GM23338 (cell line): ENCODE data around the gene CLTA. TPM values are rescaled to one million over a fixed set of nuclear protein-coding genes. Genes with fewer than 3 reads are reported as not detected.

Source experiments
- ATAC-seq: fragments of 200-7000 bp; cut with Tn5 transposase; 3 replicates; pipeline ENCODE4 v1.9.1; 2020
- DNase-seq: peaks from one replicate; pipeline ENCODE4 v3.0.0-alpha.2; 2015; ENCODE audit warnings: low spot score
- H2AFZ ChIP-seq: fragments of 200-600 bp; sonication (generic); 2 replicates; pipeline ENCODE4 v1.8.0; 2016; ENCODE audit warnings: antibody characterized with exemption, mild to moderate bottlenecking, moderate library complexity
- H3F3A ChIP-seq: fragments of 200-600 bp; sonication (generic); replicated peaks from 2 replicates; pipeline ENCODE4 v1.8.0; 2017; ENCODE audit warnings: antibody characterized with exemption, mixed run types, low read depth
- H3K27ac ChIP-seq: fragments of 200-600 bp; sonication (generic); 2 replicates; pipeline ENCODE4 v1.6.1; 2016; ENCODE audit warnings: low read depth
- H3K27me3 ChIP-seq: fragments of 200-600 bp; sonication (generic); 2 replicates; pipeline ENCODE4 v1.8.0; 2016; ENCODE audit warnings: mild to moderate bottlenecking, mixed run types, moderate library complexity; ENCODE audit not compliant: insufficient read depth
- H3K36me3 ChIP-seq: fragments of 200-600 bp; sonication (generic); 2 replicates; pipeline ENCODE4 v1.8.0; 2016; ENCODE audit warnings: mild to moderate bottlenecking; ENCODE audit not compliant: insufficient read depth
- H3K4me1 ChIP-seq: fragments of 200-600 bp; sonication (generic); 2 replicates; pipeline ENCODE4 v1.8.0; 2016; ENCODE audit warnings: mild to moderate bottlenecking, moderate library complexity; ENCODE audit not compliant: insufficient read depth
- H3K4me2 ChIP-seq: fragments of 200-600 bp; sonication (generic); 2 replicates; pipeline ENCODE4 v1.7.1; 2017; ENCODE audit warnings: mixed run types
- H3K4me3 ChIP-seq: fragments of 200-600 bp; sonication (generic); 2 replicates; pipeline ENCODE4 v1.6.1; 2016; ENCODE audit warnings: mixed run types
- H3K79me2 ChIP-seq: fragments of 200-600 bp; sonication (generic); replicated peaks from 2 replicates; pipeline ENCODE4 v1.8.0; 2017; ENCODE audit warnings: mild to moderate bottlenecking; ENCODE audit not compliant: insufficient read depth
- H3K9me2 ChIP-seq: fragments of 200-600 bp; sonication (generic); 2 replicates; pipeline ENCODE4 v1.8.0; 2017; ENCODE audit not compliant: insufficient read depth
- H4K20me1 ChIP-seq: fragments of 200-600 bp; sonication (generic); replicated peaks from 2 replicates; pipeline ENCODE4 v1.8.0; 2017; ENCODE audit warnings: mild to moderate bottlenecking; ENCODE audit not compliant: insufficient read depth
- H3K27ac Mint-ChIP-seq: 2 replicates; pipeline ENCODE4 v1.8.0; 2020; ENCODE audit warnings: inconsistent platforms, mild to moderate bottlenecking, moderate library complexity, mixed read lengths
- H3K27me3 Mint-ChIP-seq: 3 replicates; pipeline ENCODE4 v1.8.0; 2022; ENCODE audit warnings: low read depth, mild to moderate bottlenecking, moderate library complexity, mixed read lengths, inconsistent platforms; ENCODE audit not compliant: insufficient read depth, poor library complexity
- H3K36me3 Mint-ChIP-seq: 3 replicates; pipeline ENCODE4 v1.8.0; 2021; ENCODE audit warnings: low read depth, mild to moderate bottlenecking, inconsistent platforms, moderate library complexity, mixed read lengths
- H3K4me1 Mint-ChIP-seq: 3 replicates; pipeline ENCODE4 v1.8.0; 2020; ENCODE audit warnings: mild to moderate bottlenecking, inconsistent platforms, mixed read lengths
- H3K4me3 Mint-ChIP-seq: 3 replicates; pipeline ENCODE4 v1.8.0; 2021; ENCODE audit warnings: moderate library complexity, mild to moderate bottlenecking, inconsistent platforms, mixed read lengths
- H3K9me3 Mint-ChIP-seq: 3 replicates; pipeline ENCODE4 v1.8.0; 2020; ENCODE audit warnings: moderate library complexity, mild to moderate bottlenecking, inconsistent platforms, mixed read lengths
- CREB1 ChIP-seq: fragments of 250-450 bp; sonication (Bioruptor Pico); IDR thresholded peaks from 2 replicates; pipeline ENCODE4 v1.5.0; 2020; ENCODE audit warnings: low read depth, mild to moderate bottlenecking, moderate library complexity
- EZH2 ChIP-seq: fragments of 200-600 bp; sonication (generic); IDR thresholded peaks from one replicate; pipeline ENCODE4 v1.8.0; 2017; ENCODE audit warnings: antibody characterized with exemption, mild to moderate bottlenecking, low read depth; ENCODE audit not compliant: unreplicated experiment
- EZH2phosphoT487 ChIP-seq: fragments of 200-600 bp; sonication (generic); IDR thresholded peaks from one replicate; pipeline ENCODE4 v1.8.1; 2018; ENCODE audit warnings: antibody characterized with exemption; ENCODE audit not compliant: unreplicated experiment
- JUNB ChIP-seq: IDR thresholded peaks from one replicate; pipeline ENCODE4 v1.6.1; 2016; ENCODE audit warnings: antibody characterized with exemption; ENCODE audit not compliant: unreplicated experiment
- NANOG ChIP-seq: IDR thresholded peaks from 2 replicates; pipeline ENCODE4 v1.6.1; 2016; ENCODE audit warnings: antibody characterized with exemption, borderline replicate concordance
- POLR2AphosphoS5 ChIP-seq: IDR thresholded peaks from 2 replicates; pipeline ENCODE4 v1.6.1; 2016; ENCODE audit warnings: antibody characterized with exemption, low read depth
- STAT1 ChIP-seq: IDR thresholded peaks from one replicate; pipeline ENCODE4 v1.6.1; 2016; ENCODE audit warnings: antibody characterized with exemption; ENCODE audit not compliant: unreplicated experiment
- ZNF114 ChIP-seq: fragments of 250-450 bp; sonication (Bioruptor Pico); IDR thresholded peaks from 2 replicates; pipeline ENCODE4 v1.5.0; 2020; ENCODE audit warnings: mild to moderate bottlenecking, moderate library complexity
- ZNF331 ChIP-seq: fragments of 250-450 bp; sonication (Bioruptor Pico); IDR thresholded peaks from 2 replicates; pipeline ENCODE4 v1.5.0; 2020; ENCODE audit warnings: low read depth, mild to moderate bottlenecking, moderate library complexity
- polyA plus RNA-seq: library from polyadenylated mRNA; unstranded; fragments of >200 nt; fragmentation: Nextera tagmentation; extraction: Ambion mirVana; gene quantifications from 2 replicates; pipeline ENCODE4 v1.2.1, GENCODE V29; 2016
- total RNA-seq: library from RNA; depleted of rRNA; stranded (reverse); fragments of >200 nt; shearing (Covaris generic); gene quantifications from 2 replicates; pipeline ENCODE4 v1.2.3, GENCODE V29; 2014
- TF ChIP-seq, protein P1 (sequence below): IDR thresholded peaks from one replicate; pipeline ENCODE4 v1.6.1; 2018; ENCODE audit warnings: antibody characterized with exemption; ENCODE audit not compliant: unreplicated experiment
- TF ChIP-seq, protein P2 (sequence below): fragments of 250-450 bp; sonication (Bioruptor Pico); IDR thresholded peaks from 2 replicates; pipeline ENCODE4 v1.5.0; 2020; ENCODE audit warnings: mild to moderate bottlenecking, moderate library complexity
- TF ChIP-seq, protein P3 (sequence below): IDR thresholded peaks from 2 replicates; pipeline ENCODE4 v1.6.1; 2016; ENCODE audit warnings: antibody characterized with exemption
- TF ChIP-seq, protein P4 (sequence below), 2 experiments: fragments of 200-600 bp in 1 of 2; sonication (generic) in 1 of 2; conservative IDR thresholded peaks; 2 replicates each; pipeline versions ENCODE4 v1.5.1 to v1.6.1; 2016 to 2017; ENCODE audit warnings: antibody characterized with exemption in 2 of 2, low read depth in 2 of 2, mild to moderate bottlenecking in 2 of 2, moderate library complexity in 1 of 2

CLTA gene
- total and polyA plus RNA-seq, 2 experiments from 2014 or later: 223 to 259 TPM

DNA sequence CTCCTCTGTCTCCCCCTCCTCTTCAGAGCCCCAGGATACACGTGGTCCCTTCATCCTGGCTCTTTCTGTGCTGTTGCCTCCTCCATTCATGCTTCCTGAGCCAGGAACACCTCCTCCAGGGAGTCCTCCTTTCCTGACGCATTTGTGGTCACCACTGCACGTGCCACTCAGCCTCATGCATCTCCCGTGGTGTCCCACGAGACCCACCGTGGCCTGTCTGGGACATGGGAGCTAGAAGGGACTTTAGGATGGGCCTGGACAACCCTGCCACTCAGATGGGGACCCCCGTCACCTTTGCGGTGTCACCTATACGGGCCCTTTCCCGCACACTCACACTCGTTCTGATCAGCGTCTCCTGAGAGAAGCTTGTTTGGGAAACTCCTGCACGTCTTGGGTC, 47.5 kb upstream of the CLTA start:
- Mint-ChIP-seq H3K9me3 (peaks cover 18% of the 10 kb centered on the region), H3K27me3 (peaks cover 14% of the 10 kb centered on the region), H3K27ac (no peak overlapping the region), H3K36me3 (peaks cover 14% of the 10 kb centered on the region), H3K4me1 (peaks cover 6% of the 10 kb centered on the region), H3K4me3 (no peak overlapping the region)
- no peak for DNase-seq
- Histone ChIP-seq H3K4me3 (no peak overlapping the region), H2AFZ (no peak overlapping the region), H3K27me3 (peaks cover 21% of the 10 kb centered on the region), H3K4me2 (no peak overlapping the region), H3F3A (no peaks in the 10 kb centered on the region), H3K4me1 (no peaks in the 10 kb centered on the region), H3K36me3 (no peaks in the 10 kb centered on the region), H3K79me2 (no peaks in the 10 kb centered on the region), H3K9me2 (0 out of 2 replicates have a peak, but pooled peaks cover 3% of the 10 kb centered on the region), H3K27ac (no peak overlapping the region), H4K20me1 (no peaks in the 10 kb centered on the region)
- no peak for TF ChIP-seq ZNF114 (CRISPR knock-in tag)
- no peak for TF ChIP-seq CREB1
- TF ChIP-seq JUNB: no peak
- TF ChIP-seq STAT1: no peak
- TF ChIP-seq, protein P1, sequence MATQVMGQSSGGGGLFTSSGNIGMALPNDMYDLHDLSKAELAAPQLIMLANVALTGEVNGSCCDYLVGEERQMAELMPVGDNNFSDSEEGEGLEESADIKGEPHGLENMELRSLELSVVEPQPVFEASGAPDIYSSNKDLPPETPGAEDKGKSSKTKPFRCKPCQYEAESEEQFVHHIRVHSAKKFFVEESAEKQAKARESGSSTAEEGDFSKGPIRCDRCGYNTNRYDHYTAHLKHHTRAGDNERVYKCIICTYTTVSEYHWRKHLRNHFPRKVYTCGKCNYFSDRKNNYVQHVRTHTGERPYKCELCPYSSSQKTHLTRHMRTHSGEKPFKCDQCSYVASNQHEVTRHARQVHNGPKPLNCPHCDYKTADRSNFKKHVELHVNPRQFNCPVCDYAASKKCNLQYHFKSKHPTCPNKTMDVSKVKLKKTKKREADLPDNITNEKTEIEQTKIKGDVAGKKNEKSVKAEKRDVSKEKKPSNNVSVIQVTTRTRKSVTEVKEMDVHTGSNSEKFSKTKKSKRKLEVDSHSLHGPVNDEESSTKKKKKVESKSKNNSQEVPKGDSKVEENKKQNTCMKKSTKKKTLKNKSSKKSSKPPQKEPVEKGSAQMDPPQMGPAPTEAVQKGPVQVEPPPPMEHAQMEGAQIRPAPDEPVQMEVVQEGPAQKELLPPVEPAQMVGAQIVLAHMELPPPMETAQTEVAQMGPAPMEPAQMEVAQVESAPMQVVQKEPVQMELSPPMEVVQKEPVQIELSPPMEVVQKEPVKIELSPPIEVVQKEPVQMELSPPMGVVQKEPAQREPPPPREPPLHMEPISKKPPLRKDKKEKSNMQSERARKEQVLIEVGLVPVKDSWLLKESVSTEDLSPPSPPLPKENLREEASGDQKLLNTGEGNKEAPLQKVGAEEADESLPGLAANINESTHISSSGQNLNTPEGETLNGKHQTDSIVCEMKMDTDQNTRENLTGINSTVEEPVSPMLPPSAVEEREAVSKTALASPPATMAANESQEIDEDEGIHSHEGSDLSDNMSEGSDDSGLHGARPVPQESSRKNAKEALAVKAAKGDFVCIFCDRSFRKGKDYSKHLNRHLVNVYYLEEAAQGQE: no peak
- TF ChIP-seq NANOG: no peak
- TF ChIP-seq EZH2: no peak
- no peak for TF ChIP-seq EZH2phosphoT487
- TF ChIP-seq, protein P2, sequence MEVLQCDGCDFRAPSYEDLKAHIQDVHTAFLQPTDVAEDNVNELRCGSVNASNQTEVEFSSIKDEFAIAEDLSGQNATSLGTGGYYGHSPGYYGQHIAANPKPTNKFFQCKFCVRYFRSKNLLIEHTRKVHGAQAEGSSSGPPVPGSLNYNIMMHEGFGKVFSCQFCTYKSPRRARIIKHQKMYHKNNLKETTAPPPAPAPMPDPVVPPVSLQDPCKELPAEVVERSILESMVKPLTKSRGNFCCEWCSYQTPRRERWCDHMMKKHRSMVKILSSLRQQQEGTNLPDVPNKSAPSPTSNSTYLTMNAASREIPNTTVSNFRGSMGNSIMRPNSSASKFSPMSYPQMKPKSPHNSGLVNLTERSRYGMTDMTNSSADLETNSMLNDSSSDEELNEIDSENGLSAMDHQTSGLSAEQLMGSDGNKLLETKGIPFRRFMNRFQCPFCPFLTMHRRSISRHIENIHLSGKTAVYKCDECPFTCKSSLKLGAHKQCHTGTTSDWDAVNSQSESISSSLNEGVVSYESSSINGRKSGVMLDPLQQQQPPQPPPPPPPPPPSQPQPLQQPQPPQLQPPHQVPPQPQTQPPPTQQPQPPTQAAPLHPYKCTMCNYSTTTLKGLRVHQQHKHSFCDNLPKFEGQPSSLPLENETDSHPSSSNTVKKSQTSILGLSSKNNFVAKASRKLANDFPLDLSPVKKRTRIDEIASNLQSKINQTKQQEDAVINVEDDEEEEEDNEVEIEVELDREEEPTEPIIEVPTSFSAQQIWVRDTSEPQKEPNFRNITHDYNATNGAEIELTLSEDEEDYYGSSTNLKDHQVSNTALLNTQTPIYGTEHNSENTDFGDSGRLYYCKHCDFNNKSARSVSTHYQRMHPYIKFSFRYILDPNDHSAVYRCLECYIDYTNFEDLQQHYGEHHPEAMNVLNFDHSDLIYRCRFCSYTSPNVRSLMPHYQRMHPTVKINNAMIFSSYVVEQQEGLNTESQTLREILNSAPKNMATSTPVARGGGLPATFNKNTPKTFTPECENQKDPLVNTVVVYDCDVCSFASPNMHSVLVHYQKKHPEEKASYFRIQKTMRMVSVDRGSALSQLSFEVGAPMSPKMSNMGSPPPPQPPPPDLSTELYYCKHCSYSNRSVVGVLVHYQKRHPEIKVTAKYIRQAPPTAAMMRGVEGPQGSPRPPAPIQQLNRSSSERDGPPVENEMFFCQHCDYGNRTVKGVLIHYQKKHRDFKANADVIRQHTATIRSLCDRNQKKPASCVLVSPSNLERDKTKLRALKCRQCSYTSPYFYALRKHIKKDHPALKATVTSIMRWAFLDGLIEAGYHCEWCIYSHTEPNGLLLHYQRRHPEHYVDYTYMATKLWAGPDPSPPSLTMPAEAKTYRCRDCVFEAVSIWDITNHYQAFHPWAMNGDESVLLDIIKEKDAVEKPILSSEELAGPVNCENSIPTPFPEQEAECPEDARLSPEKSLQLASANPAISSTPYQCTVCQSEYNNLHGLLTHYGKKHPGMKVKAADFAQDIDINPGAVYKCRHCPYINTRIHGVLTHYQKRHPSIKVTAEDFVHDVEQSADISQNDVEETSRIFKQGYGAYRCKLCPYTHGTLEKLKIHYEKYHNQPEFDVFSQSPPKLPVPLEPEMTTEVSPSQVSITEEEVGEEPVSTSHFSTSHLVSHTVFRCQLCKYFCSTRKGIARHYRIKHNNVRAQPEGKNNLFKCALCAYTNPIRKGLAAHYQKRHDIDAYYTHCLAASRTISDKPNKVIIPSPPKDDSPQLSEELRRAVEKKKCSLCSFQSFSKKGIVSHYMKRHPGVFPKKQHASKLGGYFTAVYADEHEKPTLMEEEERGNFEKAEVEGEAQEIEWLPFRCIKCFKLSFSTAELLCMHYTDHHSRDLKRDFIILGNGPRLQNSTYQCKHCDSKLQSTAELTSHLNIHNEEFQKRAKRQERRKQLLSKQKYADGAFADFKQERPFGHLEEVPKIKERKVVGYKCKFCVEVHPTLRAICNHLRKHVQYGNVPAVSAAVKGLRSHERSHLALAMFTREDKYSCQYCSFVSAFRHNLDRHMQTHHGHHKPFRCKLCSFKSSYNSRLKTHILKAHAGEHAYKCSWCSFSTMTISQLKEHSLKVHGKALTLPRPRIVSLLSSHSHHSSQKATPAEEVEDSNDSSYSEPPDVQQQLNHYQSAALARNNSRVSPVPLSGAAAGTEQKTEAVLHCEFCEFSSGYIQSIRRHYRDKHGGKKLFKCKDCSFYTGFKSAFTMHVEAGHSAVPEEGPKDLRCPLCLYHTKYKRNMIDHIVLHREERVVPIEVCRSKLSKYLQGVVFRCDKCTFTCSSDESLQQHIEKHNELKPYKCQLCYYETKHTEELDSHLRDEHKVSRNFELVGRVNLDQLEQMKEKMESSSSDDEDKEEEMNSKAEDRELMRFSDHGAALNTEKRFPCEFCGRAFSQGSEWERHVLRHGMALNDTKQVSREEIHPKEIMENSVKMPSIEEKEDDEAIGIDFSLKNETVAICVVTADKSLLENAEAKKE (CRISPR knock-in tag): no peak
- TF ChIP-seq ZNF331 (CRISPR knock-in tag): no peak
- TF ChIP-seq, protein P3, sequence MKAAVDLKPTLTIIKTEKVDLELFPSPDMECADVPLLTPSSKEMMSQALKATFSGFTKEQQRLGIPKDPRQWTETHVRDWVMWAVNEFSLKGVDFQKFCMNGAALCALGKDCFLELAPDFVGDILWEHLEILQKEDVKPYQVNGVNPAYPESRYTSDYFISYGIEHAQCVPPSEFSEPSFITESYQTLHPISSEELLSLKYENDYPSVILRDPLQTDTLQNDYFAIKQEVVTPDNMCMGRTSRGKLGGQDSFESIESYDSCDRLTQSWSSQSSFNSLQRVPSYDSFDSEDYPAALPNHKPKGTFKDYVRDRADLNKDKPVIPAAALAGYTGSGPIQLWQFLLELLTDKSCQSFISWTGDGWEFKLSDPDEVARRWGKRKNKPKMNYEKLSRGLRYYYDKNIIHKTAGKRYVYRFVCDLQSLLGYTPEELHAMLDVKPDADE: no peak
- TF ChIP-seq, protein P4, sequence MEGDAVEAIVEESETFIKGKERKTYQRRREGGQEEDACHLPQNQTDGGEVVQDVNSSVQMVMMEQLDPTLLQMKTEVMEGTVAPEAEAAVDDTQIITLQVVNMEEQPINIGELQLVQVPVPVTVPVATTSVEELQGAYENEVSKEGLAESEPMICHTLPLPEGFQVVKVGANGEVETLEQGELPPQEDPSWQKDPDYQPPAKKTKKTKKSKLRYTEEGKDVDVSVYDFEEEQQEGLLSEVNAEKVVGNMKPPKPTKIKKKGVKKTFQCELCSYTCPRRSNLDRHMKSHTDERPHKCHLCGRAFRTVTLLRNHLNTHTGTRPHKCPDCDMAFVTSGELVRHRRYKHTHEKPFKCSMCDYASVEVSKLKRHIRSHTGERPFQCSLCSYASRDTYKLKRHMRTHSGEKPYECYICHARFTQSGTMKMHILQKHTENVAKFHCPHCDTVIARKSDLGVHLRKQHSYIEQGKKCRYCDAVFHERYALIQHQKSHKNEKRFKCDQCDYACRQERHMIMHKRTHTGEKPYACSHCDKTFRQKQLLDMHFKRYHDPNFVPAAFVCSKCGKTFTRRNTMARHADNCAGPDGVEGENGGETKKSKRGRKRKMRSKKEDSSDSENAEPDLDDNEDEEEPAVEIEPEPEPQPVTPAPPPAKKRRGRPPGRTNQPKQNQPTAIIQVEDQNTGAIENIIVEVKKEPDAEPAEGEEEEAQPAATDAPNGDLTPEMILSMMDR (conservative IDR thresholded peaks at IDR 0.05; ENCODE audit: low read depth in 2 of 2): no peak
- TF ChIP-seq POLR2AphosphoS5: no peak
- no peak for ATAC-seq
